K562 (cell line): Measurements from ENCODE around the gene SLC17A1.

Experiments
- HCFC1 ChIP-seq: IDR thresholded peaks from 2 replicates; pipeline ENCODE4 v1.6.1; 2012; ENCODE audit warnings: low read depth, low read length, improper control_type of control experiment
- POLR2A ChIP-seq: fragments of 450-650 bp; conservative IDR thresholded peaks from 2 replicates; pipeline ENCODE4 v1.6.1; 2016
- SMC3 ChIP-seq: conservative IDR thresholded peaks from 2 replicates; pipeline ENCODE4 v1.6.1; 2011; ENCODE audit warnings: low read depth, low read length, improper control_type of control experiment; ENCODE audit not compliant: insufficient read depth
- TF ChIP-seq, protein P1 (sequence below), 3 experiments: IDR thresholded peaks in 2 of 3; conservative IDR thresholded peaks in 1 of 3; 2 replicates each; pipeline ENCODE4 v1.5.1; 2011 to 2012; ENCODE audit warnings: low read length in 3 of 3, mild to moderate bottlenecking in 3 of 3, control low read depth in 2 of 3, improper control_type of control experiment in 1 of 3, inconsistent platforms in 1 of 3, low read depth in 1 of 3, mixed read lengths in 1 of 3, moderate library complexity in 1 of 3; ENCODE audit not compliant: insufficient read depth in 2 of 3
- TF ChIP-seq, protein P2 (sequence below): fragments of 450-650 bp; IDR thresholded peaks from 2 replicates; pipeline ENCODE4 v1.7.1; 2018; ENCODE audit warnings: mild to moderate bottlenecking, low read depth; ENCODE audit not compliant: partially characterized antibody
- TF ChIP-seq, protein P3 (sequence below): fragments of 450-650 bp; IDR thresholded peaks from 2 replicates; pipeline ENCODE4 v1.6.1; 2016; ENCODE audit warnings: low read depth, mild to moderate bottlenecking, moderate library complexity

DNA sequence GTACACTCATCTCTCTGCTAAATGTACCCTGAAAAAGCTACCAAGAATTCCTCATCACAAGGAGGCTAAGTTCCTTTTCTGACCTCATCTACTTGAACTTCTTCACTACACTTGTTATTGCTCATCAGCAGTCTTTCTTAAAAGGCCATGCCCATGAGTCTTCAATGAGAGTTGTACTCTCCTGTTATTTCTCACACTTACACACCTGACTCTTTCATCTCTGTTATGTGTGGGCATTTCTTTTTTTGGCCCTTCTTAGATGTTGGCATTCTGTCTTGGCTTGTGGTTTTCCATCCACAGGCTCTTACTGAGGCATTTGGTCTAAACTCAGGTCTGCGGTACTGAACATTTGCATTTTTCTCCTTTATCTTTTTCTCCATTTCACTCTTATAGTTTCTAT, 10.7 kb upstream of the SLC17A1 start:
- no peak for TF ChIP-seq HCFC1
- no peak for TF ChIP-seq POLR2A
- TF ChIP-seq, protein P1, sequence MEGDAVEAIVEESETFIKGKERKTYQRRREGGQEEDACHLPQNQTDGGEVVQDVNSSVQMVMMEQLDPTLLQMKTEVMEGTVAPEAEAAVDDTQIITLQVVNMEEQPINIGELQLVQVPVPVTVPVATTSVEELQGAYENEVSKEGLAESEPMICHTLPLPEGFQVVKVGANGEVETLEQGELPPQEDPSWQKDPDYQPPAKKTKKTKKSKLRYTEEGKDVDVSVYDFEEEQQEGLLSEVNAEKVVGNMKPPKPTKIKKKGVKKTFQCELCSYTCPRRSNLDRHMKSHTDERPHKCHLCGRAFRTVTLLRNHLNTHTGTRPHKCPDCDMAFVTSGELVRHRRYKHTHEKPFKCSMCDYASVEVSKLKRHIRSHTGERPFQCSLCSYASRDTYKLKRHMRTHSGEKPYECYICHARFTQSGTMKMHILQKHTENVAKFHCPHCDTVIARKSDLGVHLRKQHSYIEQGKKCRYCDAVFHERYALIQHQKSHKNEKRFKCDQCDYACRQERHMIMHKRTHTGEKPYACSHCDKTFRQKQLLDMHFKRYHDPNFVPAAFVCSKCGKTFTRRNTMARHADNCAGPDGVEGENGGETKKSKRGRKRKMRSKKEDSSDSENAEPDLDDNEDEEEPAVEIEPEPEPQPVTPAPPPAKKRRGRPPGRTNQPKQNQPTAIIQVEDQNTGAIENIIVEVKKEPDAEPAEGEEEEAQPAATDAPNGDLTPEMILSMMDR (IDR thresholded peaks at IDR 0.05 in 2 of 3, conservative IDR thresholded peaks at IDR 0.05 in 1 of 3; ENCODE audit: insufficient read depth in 2 of 3, low read depth in 1 of 3, low read length in 3 of 3) = no peak
- no peak for TF ChIP-seq SMC3
- TF ChIP-seq, protein P2, sequence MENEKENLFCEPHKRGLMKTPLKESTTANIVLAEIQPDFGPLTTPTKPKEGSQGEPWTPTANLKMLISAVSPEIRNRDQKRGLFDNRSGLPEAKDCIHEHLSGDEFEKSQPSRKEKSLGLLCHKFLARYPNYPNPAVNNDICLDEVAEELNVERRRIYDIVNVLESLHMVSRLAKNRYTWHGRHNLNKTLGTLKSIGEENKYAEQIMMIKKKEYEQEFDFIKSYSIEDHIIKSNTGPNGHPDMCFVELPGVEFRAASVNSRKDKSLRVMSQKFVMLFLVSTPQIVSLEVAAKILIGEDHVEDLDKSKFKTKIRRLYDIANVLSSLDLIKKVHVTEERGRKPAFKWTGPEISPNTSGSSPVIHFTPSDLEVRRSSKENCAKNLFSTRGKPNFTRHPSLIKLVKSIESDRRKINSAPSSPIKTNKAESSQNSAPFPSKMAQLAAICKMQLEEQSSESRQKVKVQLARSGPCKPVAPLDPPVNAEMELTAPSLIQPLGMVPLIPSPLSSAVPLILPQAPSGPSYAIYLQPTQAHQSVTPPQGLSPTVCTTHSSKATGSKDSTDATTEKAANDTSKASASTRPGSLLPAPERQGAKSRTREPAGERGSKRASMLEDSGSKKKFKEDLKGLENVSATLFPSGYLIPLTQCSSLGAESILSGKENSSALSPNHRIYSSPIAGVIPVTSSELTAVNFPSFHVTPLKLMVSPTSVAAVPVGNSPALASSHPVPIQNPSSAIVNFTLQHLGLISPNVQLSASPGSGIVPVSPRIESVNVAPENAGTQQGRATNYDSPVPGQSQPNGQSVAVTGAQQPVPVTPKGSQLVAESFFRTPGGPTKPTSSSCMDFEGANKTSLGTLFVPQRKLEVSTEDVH = no peak
- TF ChIP-seq, protein P3, sequence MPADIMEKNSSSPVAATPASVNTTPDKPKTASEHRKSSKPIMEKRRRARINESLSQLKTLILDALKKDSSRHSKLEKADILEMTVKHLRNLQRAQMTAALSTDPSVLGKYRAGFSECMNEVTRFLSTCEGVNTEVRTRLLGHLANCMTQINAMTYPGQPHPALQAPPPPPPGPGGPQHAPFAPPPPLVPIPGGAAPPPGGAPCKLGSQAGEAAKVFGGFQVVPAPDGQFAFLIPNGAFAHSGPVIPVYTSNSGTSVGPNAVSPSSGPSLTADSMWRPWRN = no peak
